HG03139 (cell line): ENCODE results near the gene TUBB6.

Source experiments
- ATAC-seq: cut with Tn5 transposase; IDR thresholded peaks from one replicate; pipeline ENCODE4 v1.9.1; 2021; ENCODE audit not compliant: unreplicated experiment

TUBB6 gene

GRCh38 chr18:12336171-12336613 is 28.2 kb downstream of the TUBB6 start:
- ATAC-seq, result no peak

- no peak for ATAC-seq
Observed at GRCh38 chr18:12336887-12337286, 28.8 kb downstream of the TUBB6 start.

- no peak for ATAC-seq
Observed at GRCh38 chr18:12338382-12338781, 30.3 kb downstream of the TUBB6 start.

- no peak for ATAC-seq
Observed at GRCh38 chr18:12340945-12341660, 33.1 kb downstream of the TUBB6 start.

GRCh38 chr18:12342661-12343060 is 34.6 kb downstream of the TUBB6 start:
- no peak for ATAC-seq

GRCh38 chr18:12345491-12346239 is 37.6 kb downstream of the TUBB6 start:
- no peak for ATAC-seq

GRCh38 chr18:12346240-12346565 is 38.2 kb downstream of the TUBB6 start:
- ATAC-seq, result no peak

GRCh38 chr18:12347895-12348294 is 39.9 kb downstream of the TUBB6 start:
- ATAC-seq, result no peak

- no peak for ATAC-seq
Observed at GRCh38 chr18:12352188-12352587, 44.1 kb downstream of the TUBB6 start.

GRCh38 chr18:12359515-12359927 is 51.5 kb downstream of the TUBB6 start:
- ATAC-seq, result no peak

- ATAC-seq, result no peak
Observed at GRCh38 chr18:12361770-12362378, 53.8 kb downstream of the TUBB6 start.

GRCh38 chr18:12362473-12363174 is 54.6 kb downstream of the TUBB6 start:
- ATAC-seq, result no peak

- no peak for ATAC-seq
Observed at GRCh38 chr18:12366379-12366778, 58.3 kb downstream of the TUBB6 start.

- no peak for ATAC-seq
Observed at GRCh38 chr18:12366784-12367183, 58.7 kb downstream of the TUBB6 start.

GRCh38 chr18:12369211-12369610 is 61.2 kb downstream of the TUBB6 start:
- no peak for ATAC-seq

- no peak for ATAC-seq
Observed at GRCh38 chr18:12371590-12371989, 63.5 kb downstream of the TUBB6 start.

- no peak for ATAC-seq
Observed at GRCh38 chr18:12372406-12372805, 64.4 kb downstream of the TUBB6 start.

- no peak for ATAC-seq
Observed at GRCh38 chr18:12373116-12373770, 65.2 kb downstream of the TUBB6 start.

GRCh38 chr18:12373771-12374116 is 65.7 kb downstream of the TUBB6 start:
- ATAC-seq, result no peak

GRCh38 chr18:12374401-12374800 is 66.4 kb downstream of the TUBB6 start:
- no peak for ATAC-seq
